Nephron progenitor cell (in vitro differentiated cells): ENCODE data around the gene OLIG2.

Source experiments
- DNase-seq: peaks from one replicate; pipeline ENCODE4 v3.0.0; 2021
- H3K27ac Mint-ChIP-seq: 2 replicates; pipeline ENCODE4 v1.8.0; 2021; ENCODE audit warnings: mild to moderate bottlenecking, moderate library complexity, mixed read lengths
- H3K27me3 Mint-ChIP-seq: 2 replicates; pipeline ENCODE4 v1.8.0; 2021; ENCODE audit warnings: mild to moderate bottlenecking, low read depth, mixed read lengths; ENCODE audit not compliant: poor library complexity
- H3K36me3 Mint-ChIP-seq: 2 replicates; pipeline ENCODE4 v1.8.0; 2021; ENCODE audit warnings: low read depth, mixed read lengths
- H3K4me1 Mint-ChIP-seq: 2 replicates; pipeline ENCODE4 v1.8.0; 2021; ENCODE audit warnings: mixed read lengths
- H3K4me3 Mint-ChIP-seq: 2 replicates; pipeline ENCODE4 v1.8.0; 2021; ENCODE audit warnings: mild to moderate bottlenecking, moderate library complexity, mixed read lengths
- H3K9me3 Mint-ChIP-seq: 2 replicates; pipeline ENCODE4 v1.8.0; 2021; ENCODE audit warnings: mild to moderate bottlenecking, moderate library complexity, mixed read lengths
- CTCF ChIP-seq: fragments of 200-600 bp; sonication (generic); IDR thresholded peaks from 2 replicates; pipeline ENCODE4 v1.5.0; 2021; ENCODE audit warnings: antibody characterized with exemption

OLIG2 gene

GRCh38 chr21:33046455-33046854 is 20.7 kb downstream of the OLIG2 start:
- Mint-ChIP-seq H3K9me3 (no peaks in the 10 kb centered on the region), H3K27ac (no peak overlapping the region), H3K36me3 (no peaks in the 10 kb centered on the region), H3K27me3 (peaks cover 84% of the 10 kb centered on the region), H3K4me3 (no peak overlapping the region), H3K4me1 (no peaks in the 10 kb centered on the region)
- TF ChIP-seq CTCF, result no peak
- no peak for DNase-seq

- no peaks in the 10 kb centered on the region for H3K36me3 Mint-ChIP-seq
- H3K27ac Mint-ChIP-seq, result peak overlapping the region; percentile 33
These were observed 21.5 kb downstream of the OLIG2 start for GRCh38 chr21:33047231-33047630.

GRCh38 chr21:33051925-33052324 is 26.2 kb downstream of the OLIG2 start:
- no peak overlapping the region for H3K27ac Mint-ChIP-seq
- no peak for TF ChIP-seq CTCF
- H3K4me1 Mint-ChIP-seq, result no peaks in the 10 kb centered on the region
- no peaks in the 10 kb centered on the region for H3K36me3 Mint-ChIP-seq
- no peak overlapping the region for H3K4me3 Mint-ChIP-seq
- H3K27me3 Mint-ChIP-seq, result peaks cover 82% of the 10 kb centered on the region
- no peaks in the 10 kb centered on the region for H3K9me3 Mint-ChIP-seq
- no peak for DNase-seq

More at GRCh38 chr21:33047231-33047630, 21.5 kb downstream of the OLIG2 start:
- Mint-ChIP-seq H3K4me3 (no peak overlapping the region), H3K27me3 (peaks cover 81% of the 10 kb centered on the region), H3K9me3 (no peaks in the 10 kb centered on the region), H3K4me1 (no peaks in the 10 kb centered on the region)
- TF ChIP-seq CTCF, result no peak
- no peak for DNase-seq

GRCh38 chr21:33053951-33054350 is 28.2 kb downstream of the OLIG2 start:
- peaks cover 3% of the 10 kb centered on the region for H3K4me1 Mint-ChIP-seq
- peaks cover 72% of the 10 kb centered on the region for H3K27me3 Mint-ChIP-seq
- no peaks in the 10 kb centered on the region for H3K9me3 Mint-ChIP-seq
- no peak for DNase-seq
- no peak overlapping the region for H3K27ac Mint-ChIP-seq
- H3K4me3 Mint-ChIP-seq, result no peak overlapping the region
- no peak for TF ChIP-seq CTCF
- no peaks in the 10 kb centered on the region for H3K36me3 Mint-ChIP-seq

GRCh38 chr21:33055991-33056390 is 30.3 kb downstream of the OLIG2 start:
- H3K27ac Mint-ChIP-seq, result no peak overlapping the region
- H3K9me3 Mint-ChIP-seq, result no peaks in the 10 kb centered on the region
- no peaks in the 10 kb centered on the region for H3K36me3 Mint-ChIP-seq
- H3K27me3 Mint-ChIP-seq, result peaks cover 79% of the 10 kb centered on the region
- H3K4me1 Mint-ChIP-seq, result peaks cover 5% of the 10 kb centered on the region
- TF ChIP-seq CTCF, result no peak
- no peak for DNase-seq
- no peak overlapping the region for H3K4me3 Mint-ChIP-seq

GRCh38 chr21:33057385-33057940 is 31.7 kb downstream of the OLIG2 start:
- peaks cover 86% of the 10 kb centered on the region for H3K27me3 Mint-ChIP-seq
- H3K4me3 Mint-ChIP-seq, result no peak overlapping the region
- no peak for TF ChIP-seq CTCF
- H3K9me3 Mint-ChIP-seq, result no peaks in the 10 kb centered on the region
- H3K27ac Mint-ChIP-seq, result no peak overlapping the region
- H3K36me3 Mint-ChIP-seq, result no peaks in the 10 kb centered on the region
- H3K4me1 Mint-ChIP-seq, result peaks cover 5% of the 10 kb centered on the region
- no peak for DNase-seq
